Transverse colon (tissue), 4 donors: Measurements from ENCODE around the gene PIK3CB. TPM values are rescaled to one million over a fixed set of nuclear protein-coding genes. Genes with fewer than 3 reads are reported as not detected.
"Not testable (repeated sequence)": the region's sequence is repeated elsewhere in the genome, so short reads cannot be mapped to it uniquely, and the experiment has no call there.

Experiments used
- DNase-seq: peaks from one replicate; pipeline ENCODE4 v3.0.0-alpha.2; 2019
- H3K27ac ChIP-seq, 4 donors: fragments of 200-600 bp; sonication (generic); 2 replicates each; pipeline ENCODE4 v1.5.1; 2016 to 2018; ENCODE audit warnings: inconsistent platforms in 4 of 4
- H3K27me3 ChIP-seq: fragments of 200-600 bp; sonication (generic); 2 replicates; pipeline ENCODE4 v1.5.1; 2017; ENCODE audit warnings: inconsistent platforms
- H3K36me3 ChIP-seq, 4 donors: fragments of 200-600 bp; sonication (generic); 2 replicates each; pipeline ENCODE4 v1.5.1; 2017 to 2019; ENCODE audit warnings: inconsistent platforms in 4 of 4
- H3K4me1 ChIP-seq, 4 donors: fragments of 200-600 bp; sonication (generic); 2 replicates each; pipeline ENCODE4 v1.5.1; 2017 to 2020; ENCODE audit warnings: inconsistent platforms in 4 of 4
- H3K4me3 ChIP-seq, 4 donors: fragments of 200-600 bp; sonication (generic); 1 replicate in 1 of 4; 2 replicates in 3 of 4; pipeline versions ENCODE4 v1.5.1 to v1.6.1; 2017 to 2019; ENCODE audit warnings: inconsistent platforms in 4 of 4
- H3K9me3 ChIP-seq, 2 donors: fragments of 200-600 bp; sonication (generic); 2 replicates each; pipeline ENCODE4 v1.5.1; 2017 to 2019; ENCODE audit warnings: inconsistent platforms in 2 of 2
- CTCF ChIP-seq, 5 experiments: fragments of 200-600 bp in 3 of 5; fragments of 450-650 bp in 2 of 5; sonication (generic) in 3 of 5; IDR thresholded peaks; 1 replicate in 2 of 5; 2 replicates in 3 of 5; pipeline ENCODE4 v1.5.1; 2016 to 2017; ENCODE audit warnings: antibody characterized with exemption in 5 of 5, inconsistent platforms in 3 of 5, mild to moderate bottlenecking in 2 of 5, moderate library complexity in 1 of 5
- EP300 ChIP-seq: sonication (generic); formaldehyde crosslinking; IDR thresholded peaks from one replicate; pipeline ENCODE4 v1.6.1; 2017; ENCODE audit warnings: antibody characterized with exemption, low read depth
- POLR2A ChIP-seq: fragments of 450-650 bp; IDR thresholded peaks from one replicate; pipeline ENCODE4 v1.6.1; 2016; ENCODE audit warnings: antibody characterized with exemption, mild to moderate bottlenecking, moderate library complexity
- POLR2AphosphoS5 ChIP-seq, 3 donors: sonication (generic); formaldehyde crosslinking; IDR thresholded peaks; one replicate each; pipeline ENCODE4 v1.6.1; 2016; ENCODE audit warnings: antibody characterized with exemption in 3 of 3
- WGBS, 2 donors: methylation state at CpG; one replicate each; pipeline ENCODE4 v1.1.5; 2018; ENCODE audit warnings: low coverage in 1 of 2; 5-methylcytosine and 5-hydroxymethylcytosine counted together
- in situ Hi-C, 4 donors: fragments of 200-750 bp; cut with MboI; loops; one replicate each; pipeline versions ENCODE4 v1.15.0 to v1.15.1; 2017; ENCODE audit warnings: low sequenced_read_pairs in 3 of 4, low pct_ligation_motif_present in 1 of 4, low pct_unique_long_range_greater_than_20kb in 1 of 4
- intact Hi-C: fragments of 100-400 bp; cut with DNase I; formaldehyde crosslinking; loops from one replicate; pipeline ENCODE4 v1.15.1; 2023; ENCODE audit warnings: low total_unique reads
- total RNA-seq, 4 donors: library from RNA; depleted of rRNA; stranded (reverse); fragments of >200 nt; gene quantifications; one replicate each; pipeline ENCODE4 v1.1.0, GENCODE V29; 2016

PIK3CB gene
- total RNA-seq, 4 donors from 2014 or later, result 52.4 to 98.4 (median 76.0) TPM

- TF ChIP-seq POLR2A, result no peak
- no peak for TF ChIP-seq EP300
- TF ChIP-seq POLR2AphosphoS5 (IDR thresholded peaks at IDR 0.05), result no peak
- no peak for TF ChIP-seq CTCF (IDR thresholded peaks at IDR 0.05)
- in situ Hi-C loops, result no loop called here
- Histone ChIP-seq H3K9me3 (no peaks in the 10 kb centered on the region), H3K27ac (no peak overlapping the region), H3K4me1 (no peaks in the 10 kb centered on the region), H3K4me3 (no peak overlapping the region), H3K27me3 (no peaks in the 10 kb centered on the region), H3K36me3 (no peaks in the 10 kb centered on the region)
- 72 to 74% methylated on average over 6 of the region's 6 CpGs for WGBS, 2 donors
- DNase-seq, result no peak
- intact Hi-C loops, result no loop called here
Measured at GRCh38 chr3:138845771-138846173, 11.0 kb upstream of the PIK3CB start.

GRCh38 chr3:138845181-138845601 is 10.5 kb upstream of the PIK3CB start:
- Histone ChIP-seq H3K4me3 (no peak overlapping the region), H3K27me3 (no peaks in the 10 kb centered on the region), H3K27ac (no peak overlapping the region), H3K36me3 (no peaks in the 10 kb centered on the region), H3K4me1 (no peaks in the 10 kb centered on the region), H3K9me3 (no peaks in the 10 kb centered on the region)
- TF ChIP-seq POLR2AphosphoS5 (IDR thresholded peaks at IDR 0.05) (no peak), CTCF (IDR thresholded peaks at IDR 0.05) (no peak), POLR2A (no peak), EP300 (no peak)
- no peak for DNase-seq
- WGBS, 2 donors, result 83 to 89% methylated on average over 4 to 7 of the region's 7 CpGs
- in situ Hi-C loops, result no loop called here
- intact Hi-C loops, result no loop called here

- intact Hi-C loops (no loop called here), in situ Hi-C loops (no loop called here)
- 30 to 82% methylated on average over 2 to 5 of the region's 5 CpGs for WGBS, 2 donors
- no peaks in the 10 kb centered on the region for H3K27me3 ChIP-seq
- TF ChIP-seq EP300, result no peak
- TF ChIP-seq POLR2A, result no peak
- TF ChIP-seq POLR2AphosphoS5 (IDR thresholded peaks at IDR 0.05), result no peak
- no peak for TF ChIP-seq CTCF (IDR thresholded peaks at IDR 0.05)
- no peaks in the 10 kb centered on the region for H3K9me3 ChIP-seq
- no peaks in the 10 kb centered on the region for H3K4me1 ChIP-seq
- no peak for DNase-seq
- no peak overlapping the region for H3K27ac ChIP-seq
- no peak overlapping the region for H3K4me3 ChIP-seq
- H3K36me3 ChIP-seq, result no peaks in the 10 kb centered on the region
Measured at GRCh38 chr3:138842483-138843188, 7.9 kb upstream of the PIK3CB start.

GRCh38 chr3:138838385-138838784 is 3.7 kb upstream of the PIK3CB start:
- intact Hi-C loops, result not testable (repeated sequence)
- WGBS, 2 donors, result 98% methylated on average over 7 of the region's 7 CpGs; no CpG with 5 or more reads in 1 of the 2 donors

GRCh38 chr3:138835846-138836245 is 1.1 kb upstream of the PIK3CB start:
- H3K27me3 ChIP-seq, H3K36me3 ChIP-seq, DNase-seq, H3K9me3 ChIP-seq, in situ Hi-C loops, intact Hi-C loops: not testable (repeated sequence)
- 93 to 100% methylated on average over 2 to 19 of the region's 19 CpGs for WGBS, 2 donors
- H3K27ac ChIP-seq, result peak overlapping the region; percentile 95 to 97 (median 96)
- H3K4me3 ChIP-seq, result peak overlapping the region in 1 of 4 donors; percentile 90
- peaks cover 6 to 22% (median 15%) of the 10 kb centered on the region in 4 donors for H3K4me1 ChIP-seq

More at GRCh38 chr3:138838385-138838784, 3.7 kb upstream of the PIK3CB start:
- in situ Hi-C loops, H3K36me3 ChIP-seq, DNase-seq, H3K9me3 ChIP-seq, H3K4me3 ChIP-seq, H3K27ac ChIP-seq, H3K27me3 ChIP-seq: not testable (repeated sequence)
- H3K4me1 ChIP-seq, result peaks cover 2 to 12% (median 9%) of the 10 kb centered on the region in 4 donors
